Panc1 (cell line): Measurements from ENCODE around the gene SHISA7. TPM values are rescaled to one million over a fixed set of nuclear protein-coding genes. Genes with fewer than 3 reads are reported as not detected.
A peak's percentile ranks its signal among the peaks of the same experiment; 100 is the strongest.

Experiments used
- ATAC-seq: fragments of 200-7000 bp; cut with Tn5 transposase; 2 replicates; pipeline ENCODE4 v1.9.1; 2020; ENCODE audit warnings: mild to moderate bottlenecking, moderate library complexity
- BruUV-seq: library from RNA; stranded (reverse); fragments of 400-500 nt; replicated peaks from 2 replicates; lab custom pipeline; 2021; lab: Mats Ljungman, UMichigan
- CTCF ChIA-PET: fragments of 300-600 bp; sonication (Branson Sonifier 250); formaldehyde crosslinking; loops from one replicate; lab custom pipeline; 2022; ENCODE audit warnings: antibody characterized with exemption; lab: Charles Lee
- POLR2A ChIA-PET: fragments of 300-600 bp; sonication (Branson Sonifier 250); formaldehyde crosslinking; loops from one replicate; lab custom pipeline; 2022; ENCODE audit warnings: antibody characterized with exemption; lab: Charles Lee
- DNase-seq: peaks from one replicate; pipeline ENCODE4 v3.0.0-alpha.2; 2010; ENCODE audit warnings: low read depth, low spot score
- H3K27ac ChIP-seq: 2 replicates; pipeline ENCODE4 v1.5.1; 2011; ENCODE audit warnings: mild to moderate bottlenecking, low read length, inconsistent platforms
- H3K27me3 ChIP-seq: fragments of 200-500 bp; sonication (Bioruptor generic); 2 replicates; pipeline ENCODE4 v1.6.0; 2014; ENCODE audit warnings: low read length, inconsistent platforms; ENCODE audit not compliant: control insufficient read depth, insufficient read depth
- H3K36me3 ChIP-seq: fragments of 200-500 bp; sonication (Bioruptor generic); 2 replicates; pipeline ENCODE4 v1.5.1; 2014; ENCODE audit warnings: inconsistent platforms, mild to moderate bottlenecking, low read length, moderate library complexity; ENCODE audit not compliant: control insufficient read depth, insufficient read depth
- H3K4me1 ChIP-seq: 2 replicates; pipeline ENCODE4 v1.5.1; 2011; ENCODE audit warnings: inconsistent platforms, mild to moderate bottlenecking, low read length, moderate library complexity; ENCODE audit not compliant: control insufficient read depth, insufficient read depth
- H3K4me3 ChIP-seq, 2 experiments: 2 replicates each; pipeline ENCODE4 v1.5.1; 2011 to 2012; ENCODE audit warnings: low read depth in 2 of 2, low read length in 2 of 2, mild to moderate bottlenecking in 2 of 2, inconsistent platforms in 1 of 2, moderate library complexity in 1 of 2
- H3K9me3 ChIP-seq: fragments of 200-500 bp; sonication (Bioruptor generic); 2 replicates; pipeline ENCODE4 v1.5.1; 2014; ENCODE audit warnings: low read depth, mild to moderate bottlenecking, inconsistent platforms, low read length, moderate library complexity; ENCODE audit not compliant: control insufficient read depth, insufficient read depth
- CTCF ChIP-seq: fragments of 450-650 bp; IDR thresholded peaks from 2 replicates; pipeline ENCODE4 v1.5.1; 2017; ENCODE audit warnings: mild to moderate bottlenecking
- POLR2AphosphoS5 ChIP-seq: IDR thresholded peaks from 2 replicates; pipeline ENCODE4 v1.6.1; 2012; ENCODE audit warnings: mild to moderate bottlenecking, low read depth, low read length, moderate library complexity
- REST ChIP-seq, 2 experiments: IDR thresholded peaks; 2 replicates each; pipeline ENCODE4 v1.6.1; 2011 to 2012; ENCODE audit warnings: low read depth in 2 of 2, control low read depth in 1 of 2, low read length in 1 of 2, mild to moderate bottlenecking in 1 of 2, moderate library complexity in 1 of 2; ENCODE audit not compliant: insufficient read depth in 1 of 2
- in situ Hi-C: cut with HindIII; loops from 2 replicates; pipeline ENCODE4 v1.10.0; 2016; ENCODE audit warnings: low sequenced_read_pairs, low pct_unique_long_range_greater_than_20kb
- intact Hi-C: fragments of 100-400 bp; cut with micrococcal nuclease; formaldehyde crosslinking; loops from one replicate; pipeline ENCODE4 v1.10.0; 2022; ENCODE audit not compliant: unreplicated experiment
- total RNA-seq: library from RNA; stranded (reverse); gene quantifications from one replicate; pipeline ENCODE4 v1.2.1, GENCODE V29; 2021; ENCODE audit not compliant: unreplicated experiment

The SHISA7 gene
- total RNA-seq, 1 experiment from 2014 or later: 0.03 TPM

- H3K27me3 ChIP-seq: no peaks in the 10 kb centered on the region
- TF ChIP-seq REST (IDR thresholded peaks at IDR 0.05; ENCODE audit: insufficient read depth in 1 of 2, low read depth in 2 of 2, low read length in 1 of 2): no peak
- ChIA-PET CTCF (no interaction called here), POLR2A (no interaction called here)
- no peak overlapping the region for H3K4me3 ChIP-seq
- H3K4me1 ChIP-seq: peaks cover 41% of the 10 kb centered on the region
- BruUV-seq: no TSS peak
- peak overlapping the region; percentile 97; the same call in 1 of the 2 replicates for H3K27ac ChIP-seq
- ATAC-seq: no peak
- no peaks in the 10 kb centered on the region for H3K9me3 ChIP-seq
- no peaks in the 10 kb centered on the region for H3K36me3 ChIP-seq
- intact Hi-C loops (no loop called here), in situ Hi-C loops (no loop called here)
- DNase-seq: no peak
Measured at GRCh38 chr19:55478364-55478763, 35.3 kb upstream of the SHISA7 start.

- no peaks in the 10 kb centered on the region for H3K36me3 ChIP-seq
- in situ Hi-C loops: no loop called here
- TF ChIP-seq CTCF: no peak
- TF ChIP-seq POLR2AphosphoS5: 0 out of 2 replicates have a peak, but pooled peaks have one; percentile 3
- no peak for TF ChIP-seq REST (IDR thresholded peaks at IDR 0.05; ENCODE audit: insufficient read depth in 1 of 2, low read depth in 2 of 2, low read length in 1 of 2)
- no peaks in the 10 kb centered on the region for H3K27me3 ChIP-seq
- H3K4me3 ChIP-seq: peak overlapping the region; percentile 73 to 94
- peaks cover 46% of the 10 kb centered on the region for H3K4me1 ChIP-seq
- CTCF ChIA-PET: no interaction called here
- no peak for DNase-seq
- intact Hi-C loops: no loop called here
- H3K27ac ChIP-seq: peak overlapping the region; percentile 97
- no TSS peak for BruUV-seq
- no peak for ATAC-seq
- POLR2A ChIA-PET: no interaction called here
- no peaks in the 10 kb centered on the region for H3K9me3 ChIP-seq
Measured at GRCh38 chr19:55477905-55478304, 34.8 kb upstream of the SHISA7 start.
